Activated naive CD8-positive, alpha-beta T cell treated with anti-CD3 and anti-CD28 coated beads, Interleukin-2, amount 50 U/mL, for 24 hours (primary cell): ENCODE measurements around the gene SEMA3G.

ENCODE experiments used
- ATAC-seq: fragments of 150-1000 bp; cut with Tn5 transposase; one replicate; pipeline ENCODE4 v1.10.0; 2021
- DNase-seq: peaks from one replicate; pipeline ENCODE4 v3.0.0; 2021
- H3K27ac Mint-ChIP-seq: one replicate; pipeline ENCODE4 v1.8.0; 2021; ENCODE audit warnings: mild to moderate bottlenecking, mixed read lengths
- H3K27me3 Mint-ChIP-seq: one replicate; pipeline ENCODE4 v1.8.0; 2021; ENCODE audit warnings: mixed read lengths
- H3K36me3 Mint-ChIP-seq: one replicate; pipeline ENCODE4 v1.8.0; 2021; ENCODE audit warnings: low read depth, mixed read lengths
- H3K4me1 Mint-ChIP-seq: one replicate; pipeline ENCODE4 v1.8.0; 2021; ENCODE audit warnings: mixed read lengths
- H3K4me3 Mint-ChIP-seq: one replicate; pipeline ENCODE4 v1.8.0; 2021; ENCODE audit warnings: mild to moderate bottlenecking, moderate library complexity, mixed read lengths
- H3K9me3 Mint-ChIP-seq: one replicate; pipeline ENCODE4 v1.8.0; 2021; ENCODE audit warnings: mixed read lengths

SEMA3G gene

GRCh38 chr3:52406231-52406661 lies 38.7 kb downstream of the SEMA3G start:
- H3K27ac Mint-ChIP-seq = no peak overlapping the region
- H3K4me3 Mint-ChIP-seq = no peak overlapping the region
- peaks cover 26% of the 10 kb centered on the region for H3K36me3 Mint-ChIP-seq

GRCh38 chr3:52405601-52406110 lies 39.2 kb downstream of the SEMA3G start:
- no peaks in the 10 kb centered on the region for H3K9me3 Mint-ChIP-seq
- H3K4me1 Mint-ChIP-seq = peaks cover 13% of the 10 kb centered on the region
- no peaks in the 10 kb centered on the region for H3K27me3 Mint-ChIP-seq
- DNase-seq (no peak), ATAC-seq (no peak)
- peaks cover 27% of the 10 kb centered on the region for H3K36me3 Mint-ChIP-seq
- no peak overlapping the region for H3K27ac Mint-ChIP-seq
- no peak overlapping the region for H3K4me3 Mint-ChIP-seq

More at GRCh38 chr3:52406231-52406661, 38.7 kb downstream of the SEMA3G start:
- DNase-seq (no peak), ATAC-seq (no peak)
- peaks cover 17% of the 10 kb centered on the region for H3K4me1 Mint-ChIP-seq
- H3K27me3 Mint-ChIP-seq = no peaks in the 10 kb centered on the region
- no peaks in the 10 kb centered on the region for H3K9me3 Mint-ChIP-seq

DNA sequence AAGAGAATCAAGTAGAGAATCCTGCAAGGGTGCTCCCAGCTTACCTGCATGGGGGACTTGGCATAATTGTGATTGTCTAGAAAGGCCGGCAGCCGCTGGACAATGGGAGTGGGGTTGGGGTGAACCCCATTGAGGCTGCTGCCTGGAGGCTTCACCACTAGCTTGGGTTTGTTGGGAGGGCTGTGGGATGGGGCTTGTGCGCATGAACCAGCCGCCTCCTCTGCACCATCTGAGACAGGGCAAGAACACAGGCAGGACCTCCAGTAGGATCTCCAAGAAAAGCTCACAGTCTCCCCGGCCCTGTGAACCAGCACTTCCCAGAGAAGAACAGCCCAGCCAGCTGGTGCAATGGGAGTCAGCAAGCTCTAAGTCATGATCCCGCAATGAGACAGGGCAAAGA lies 39.8 kb downstream of the SEMA3G start:
- Mint-ChIP-seq H3K9me3 (no peaks in the 10 kb centered on the region), H3K4me1 (peaks cover 13% of the 10 kb centered on the region), H3K27ac (no peak overlapping the region), H3K27me3 (no peaks in the 10 kb centered on the region), H3K4me3 (no peak overlapping the region), H3K36me3 (peaks cover 27% of the 10 kb centered on the region)
- DNase-seq (no peak), ATAC-seq (no peak)

GRCh38 chr3:52404391-52404790 lies 40.5 kb downstream of the SEMA3G start:
- Mint-ChIP-seq H3K4me1 (peaks cover 13% of the 10 kb centered on the region), H3K36me3 (peaks cover 27% of the 10 kb centered on the region), H3K4me3 (no peak overlapping the region), H3K27me3 (no peaks in the 10 kb centered on the region), H3K27ac (no peak overlapping the region), H3K9me3 (no peaks in the 10 kb centered on the region)
- DNase-seq (no peak), ATAC-seq (no peak)

DNA sequence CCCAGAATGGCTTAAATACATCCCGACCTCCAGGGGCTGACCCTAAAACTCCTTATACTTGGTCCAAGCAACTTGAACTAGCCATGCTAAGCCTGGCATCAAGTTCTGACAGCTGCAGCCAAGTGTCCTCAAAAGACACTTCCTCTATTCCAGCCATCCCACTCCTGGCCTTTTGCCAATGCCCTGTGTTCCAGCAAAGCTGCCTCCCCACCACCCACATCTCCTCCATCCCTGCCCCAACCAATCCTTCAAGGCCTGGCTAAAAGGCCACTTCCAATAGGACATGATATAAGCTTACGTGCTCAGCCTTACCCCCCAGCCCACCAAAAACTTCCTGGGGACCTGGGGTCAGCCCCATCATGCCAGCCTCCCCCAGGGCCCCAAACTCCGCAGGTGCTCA lies 40.9 kb downstream of the SEMA3G start:
- DNase-seq (no peak), ATAC-seq (no peak)
- Mint-ChIP-seq H3K9me3 (no peaks in the 10 kb centered on the region), H3K36me3 (peaks cover 27% of the 10 kb centered on the region), H3K4me3 (no peak overlapping the region), H3K4me1 (peaks cover 10% of the 10 kb centered on the region), H3K27ac (no peak overlapping the region), H3K27me3 (no peaks in the 10 kb centered on the region)

GRCh38 chr3:52403271-52403841 lies 41.5 kb downstream of the SEMA3G start:
- peaks cover 4% of the 10 kb centered on the region for H3K4me1 Mint-ChIP-seq
- peaks cover 27% of the 10 kb centered on the region for H3K36me3 Mint-ChIP-seq
- DNase-seq (no peak), ATAC-seq (no peak)
- H3K9me3 Mint-ChIP-seq = no peaks in the 10 kb centered on the region
- H3K4me3 Mint-ChIP-seq = no peak overlapping the region
- H3K27me3 Mint-ChIP-seq = no peaks in the 10 kb centered on the region
- no peak overlapping the region for H3K27ac Mint-ChIP-seq

DNA sequence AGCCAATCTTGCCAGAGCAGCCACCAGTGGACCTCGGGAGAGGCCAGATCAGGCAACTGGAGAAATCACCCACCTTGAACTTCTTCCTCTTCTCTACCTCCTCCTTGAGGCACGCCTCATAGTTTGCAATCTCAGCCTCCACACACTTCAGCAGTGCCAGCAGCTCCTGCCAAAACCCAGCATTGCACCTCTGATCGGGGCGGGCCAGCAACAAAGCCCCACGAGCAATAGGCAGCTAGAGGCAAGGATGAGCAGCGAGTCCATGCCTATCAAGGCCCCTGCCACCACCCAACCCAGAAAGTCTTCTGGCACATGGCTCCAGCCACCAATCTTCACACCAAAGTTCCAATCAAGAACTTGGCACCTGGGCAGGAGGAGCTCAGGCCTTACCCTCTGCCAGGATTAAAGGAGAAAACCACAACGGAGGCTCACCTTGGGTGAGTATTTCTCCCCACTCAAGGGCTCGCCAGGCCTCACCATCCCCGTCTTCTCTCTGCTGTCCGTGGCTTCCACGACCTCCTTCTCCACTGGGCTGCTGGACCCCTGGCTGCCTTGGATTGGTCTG lies 42.1 kb downstream of the SEMA3G start:
- peaks cover 27% of the 10 kb centered on the region for H3K36me3 Mint-ChIP-seq
- no peak overlapping the region for H3K27ac Mint-ChIP-seq
- H3K9me3 Mint-ChIP-seq = no peaks in the 10 kb centered on the region
- DNase-seq = no peak
- H3K4me3 Mint-ChIP-seq = no peak overlapping the region
- H3K4me1 Mint-ChIP-seq = no peaks in the 10 kb centered on the region
- no peaks in the 10 kb centered on the region for H3K27me3 Mint-ChIP-seq
- no peak for ATAC-seq

GRCh38 chr3:52402101-52402521 lies 42.8 kb downstream of the SEMA3G start:
- Mint-ChIP-seq H3K27ac (no peak overlapping the region), H3K27me3 (no peaks in the 10 kb centered on the region), H3K4me3 (no peak overlapping the region), H3K4me1 (no peaks in the 10 kb centered on the region), H3K9me3 (no peaks in the 10 kb centered on the region), H3K36me3 (peaks cover 24% of the 10 kb centered on the region)
- no peak for DNase-seq
- ATAC-seq = no peak

- no peak for ATAC-seq
- H3K27me3 Mint-ChIP-seq = no peaks in the 10 kb centered on the region
These were observed 43.4 kb downstream of the SEMA3G start for GRCh38 chr3:52401551-52401950.

GRCh38 chr3:52401021-52401420 lies 43.9 kb downstream of the SEMA3G start:
- no peak overlapping the region for H3K4me3 Mint-ChIP-seq
- peaks cover 20% of the 10 kb centered on the region for H3K36me3 Mint-ChIP-seq

More at GRCh38 chr3:52401551-52401950, 43.4 kb downstream of the SEMA3G start:
- DNase-seq = no peak
- no peaks in the 10 kb centered on the region for H3K9me3 Mint-ChIP-seq
- H3K4me1 Mint-ChIP-seq = no peaks in the 10 kb centered on the region
- peaks cover 21% of the 10 kb centered on the region for H3K36me3 Mint-ChIP-seq
- H3K4me3 Mint-ChIP-seq = no peak overlapping the region
- H3K27ac Mint-ChIP-seq = no peak overlapping the region

DNA sequence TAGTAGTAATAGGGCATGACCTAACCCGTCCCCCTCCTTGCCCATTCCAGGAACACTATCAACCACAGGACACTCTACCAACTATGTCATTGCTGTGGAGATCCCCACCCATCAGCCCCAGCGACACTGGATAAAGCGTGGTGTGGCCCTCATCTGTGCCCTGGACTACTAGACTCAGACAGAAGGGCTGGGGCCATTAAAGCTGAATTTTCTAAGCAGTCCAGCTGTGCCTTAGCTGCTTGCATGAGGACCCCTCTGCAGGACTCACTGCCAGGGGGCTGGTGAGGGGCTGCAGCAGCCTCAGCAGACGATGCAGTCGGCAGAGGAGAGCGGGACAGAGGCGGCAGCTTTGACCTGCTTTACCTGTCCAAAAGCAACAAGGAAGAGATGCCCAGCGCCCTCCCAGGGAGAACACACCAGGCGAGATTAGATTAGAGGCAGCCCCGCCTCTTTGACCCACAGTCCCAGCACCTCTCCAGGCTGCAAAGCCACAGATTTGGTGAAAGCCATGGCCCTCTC lies 44.6 kb downstream of the SEMA3G start:
- DNase-seq (no peak), ATAC-seq (no peak)
- H3K4me3 Mint-ChIP-seq = no peak overlapping the region
- no peaks in the 10 kb centered on the region for H3K27me3 Mint-ChIP-seq
- peaks cover 19% of the 10 kb centered on the region for H3K36me3 Mint-ChIP-seq
- H3K4me1 Mint-ChIP-seq = no peaks in the 10 kb centered on the region
- H3K9me3 Mint-ChIP-seq = no peaks in the 10 kb centered on the region
- no peak overlapping the region for H3K27ac Mint-ChIP-seq

More at GRCh38 chr3:52401021-52401420, 43.9 kb downstream of the SEMA3G start:
- ATAC-seq = no peak
- DNase-seq = no peak
- Mint-ChIP-seq H3K27me3 (no peaks in the 10 kb centered on the region), H3K4me1 (no peaks in the 10 kb centered on the region), H3K27ac (no peak overlapping the region), H3K9me3 (no peaks in the 10 kb centered on the region)

DNA sequence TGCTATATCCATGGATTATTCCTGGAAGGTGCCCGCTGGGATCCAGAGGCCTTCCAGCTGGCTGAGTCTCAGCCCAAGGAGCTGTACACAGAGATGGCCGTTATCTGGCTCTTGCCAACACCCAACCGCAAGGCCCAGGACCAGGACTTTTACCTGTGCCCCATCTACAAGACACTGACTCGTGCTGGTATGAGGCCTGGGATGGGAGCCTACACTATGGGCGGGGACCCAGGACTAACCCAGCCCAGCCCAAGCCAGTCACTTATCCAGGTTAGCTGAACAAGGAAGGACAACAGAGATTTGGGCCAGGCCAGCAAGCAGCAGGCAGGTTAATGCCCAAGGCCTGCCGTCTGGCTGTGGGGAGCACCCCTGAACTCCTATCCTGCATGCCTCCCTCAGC lies 45.3 kb downstream of the SEMA3G start:
- no peak overlapping the region for H3K27ac Mint-ChIP-seq
- peaks cover 14% of the 10 kb centered on the region for H3K36me3 Mint-ChIP-seq
- DNase-seq (no peak), ATAC-seq (no peak)
- no peaks in the 10 kb centered on the region for H3K27me3 Mint-ChIP-seq
- no peak overlapping the region for H3K4me3 Mint-ChIP-seq
- no peaks in the 10 kb centered on the region for H3K9me3 Mint-ChIP-seq
- H3K4me1 Mint-ChIP-seq = no peaks in the 10 kb centered on the region

DNA sequence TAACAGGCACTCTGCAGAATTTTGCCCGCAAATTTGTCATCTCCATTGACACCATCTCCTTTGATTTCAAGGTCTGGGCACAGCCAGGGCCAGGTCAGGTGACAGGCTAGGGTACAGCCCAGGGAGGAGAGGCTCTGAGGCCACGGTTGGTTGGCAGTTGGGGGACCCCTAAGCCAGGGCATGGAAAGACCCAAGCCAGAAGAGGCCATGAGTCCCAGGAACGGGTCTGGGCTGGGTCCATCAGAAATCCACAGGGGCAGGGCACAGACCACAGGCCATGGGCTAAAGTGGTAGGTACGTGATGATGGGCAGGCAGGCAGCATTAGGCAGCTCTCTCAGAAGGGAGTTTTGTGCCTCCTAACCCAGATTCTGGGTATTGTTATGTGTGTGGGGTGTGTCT lies 45.8 kb downstream of the SEMA3G start:
- Mint-ChIP-seq H3K27me3 (no peaks in the 10 kb centered on the region), H3K27ac (no peak overlapping the region), H3K9me3 (no peaks in the 10 kb centered on the region), H3K4me1 (no peaks in the 10 kb centered on the region), H3K4me3 (no peak overlapping the region), H3K36me3 (peaks cover 10% of the 10 kb centered on the region)
- no peak for ATAC-seq
- no peak for DNase-seq

- no peak overlapping the region for H3K4me3 Mint-ChIP-seq
- no peaks in the 10 kb centered on the region for H3K4me1 Mint-ChIP-seq
- H3K27me3 Mint-ChIP-seq = no peaks in the 10 kb centered on the region
- H3K9me3 Mint-ChIP-seq = no peaks in the 10 kb centered on the region
- ATAC-seq (no peak), DNase-seq (no peak)
- peaks cover 6% of the 10 kb centered on the region for H3K36me3 Mint-ChIP-seq
- no peak overlapping the region for H3K27ac Mint-ChIP-seq
These were observed 46.2 kb downstream of the SEMA3G start for GRCh38 chr3:52398670-52399081.

GRCh38 chr3:52397676-52398399 lies 47.1 kb downstream of the SEMA3G start:
- Mint-ChIP-seq H3K4me3 (no peak overlapping the region), H3K27ac (no peak overlapping the region), H3K36me3 (peaks cover 10% of the 10 kb centered on the region), H3K27me3 (no peaks in the 10 kb centered on the region), H3K4me1 (no peaks in the 10 kb centered on the region), H3K9me3 (no peaks in the 10 kb centered on the region)
- ATAC-seq (no peak), DNase-seq (no peak)
